HG02763 (cell line): ENCODE results near the gene ZNRF3.

Source experiments
- ATAC-seq: cut with Tn5 transposase; IDR thresholded peaks from one replicate; pipeline ENCODE4 v1.9.1; 2021; ENCODE audit warnings: mild to moderate bottlenecking, moderate library complexity; ENCODE audit not compliant: unreplicated experiment

ZNRF3 gene

DNA sequence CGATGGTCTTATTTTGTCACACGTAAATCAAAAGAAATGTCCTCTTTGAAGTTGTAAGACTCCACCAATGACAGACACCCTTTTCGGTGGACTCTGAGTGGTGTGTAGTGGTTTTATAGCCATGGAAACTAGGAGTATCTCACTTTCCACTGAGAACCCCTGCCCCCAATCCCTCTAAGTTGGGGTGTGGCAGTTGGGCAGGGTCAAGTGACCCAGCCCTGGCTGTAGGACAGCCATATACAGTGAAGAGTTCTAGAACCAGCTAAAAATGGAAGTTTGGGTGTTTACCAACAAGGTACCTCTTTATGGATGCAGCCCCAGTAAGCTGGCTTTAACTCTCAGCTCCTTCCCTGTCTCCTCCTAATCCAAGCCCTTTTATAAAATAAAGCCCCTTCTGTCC, 173.1 kb downstream of the ZNRF3 start:
- no peak for ATAC-seq

DNA sequence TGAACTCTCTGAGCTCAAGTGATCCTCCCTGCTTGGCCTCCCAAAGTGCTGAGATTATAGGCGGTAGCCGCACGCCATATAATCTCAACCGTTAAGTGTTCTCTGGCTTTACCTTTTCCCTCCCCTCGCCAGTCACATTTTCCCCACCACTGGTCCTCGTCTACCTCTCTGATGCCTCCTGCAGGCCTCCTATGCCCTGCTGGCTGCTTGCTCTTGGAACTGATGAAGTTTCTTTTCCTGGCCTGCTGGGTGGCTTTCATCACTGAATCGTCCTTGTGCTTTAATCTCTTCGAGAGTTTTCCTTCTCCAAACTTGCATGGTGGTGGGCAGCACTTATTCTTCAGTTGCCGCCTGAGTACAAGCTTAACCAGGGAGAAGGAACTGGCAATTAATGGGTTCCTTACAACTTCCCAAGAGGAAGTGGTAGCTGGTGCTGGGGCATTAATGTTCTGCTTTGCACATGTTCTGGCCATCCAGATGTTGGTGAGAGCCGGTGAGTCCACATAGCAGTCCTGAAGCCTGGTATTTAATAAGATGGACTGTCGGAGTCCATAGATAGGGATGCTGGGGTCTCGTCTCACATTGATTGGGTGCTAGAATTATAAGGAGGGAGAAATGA, 177.0 kb downstream of the ZNRF3 start:
- ATAC-seq = no peak

DNA sequence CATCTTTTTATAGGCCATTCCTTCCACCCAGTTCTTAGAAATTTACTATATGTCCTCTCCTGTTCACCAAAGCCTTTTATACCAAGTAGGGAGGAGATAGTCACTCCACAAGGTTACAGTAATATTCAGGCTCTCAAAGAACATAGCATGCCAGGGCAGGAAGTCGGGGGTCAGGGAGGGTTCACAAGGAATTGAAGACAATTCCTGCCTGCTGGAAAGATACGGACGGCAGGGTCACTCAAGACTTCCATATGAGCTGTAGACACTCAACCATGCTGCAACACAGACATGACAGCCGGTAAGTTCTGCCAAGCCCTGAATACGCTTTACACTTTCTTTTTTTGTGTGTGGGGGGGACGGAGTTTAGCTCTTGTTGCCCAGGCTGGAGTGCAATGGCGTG, 177.6 kb downstream of the ZNRF3 start:
- no peak for ATAC-seq

DNA sequence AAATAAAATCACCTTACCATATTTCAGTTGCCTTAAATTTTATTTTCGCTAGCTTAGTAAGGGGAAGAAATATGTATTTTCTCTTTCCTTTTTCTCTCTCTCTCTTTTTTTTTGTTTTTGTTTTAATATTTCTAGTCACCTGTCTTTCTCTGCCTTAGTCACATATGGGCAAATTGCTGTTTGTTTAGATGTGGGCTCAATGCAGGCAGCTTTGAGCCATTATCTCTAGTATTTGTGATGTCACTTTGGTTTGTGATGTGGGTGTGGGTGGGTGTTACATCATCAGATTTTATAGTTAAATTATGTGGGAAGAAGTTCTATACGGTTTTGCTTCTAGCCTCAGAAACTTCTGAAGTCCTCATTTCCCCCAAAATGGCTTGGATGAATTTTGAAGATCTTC, 178.4 kb downstream of the ZNRF3 start, which contains the start of gene C22orf31:
Gene C22orf31 (minus strand): TSS at position 59 of the 400 bp plus-strand sequence. CDS start 39 bp downstream, at position 20.
- no peak for ATAC-seq

DNA sequence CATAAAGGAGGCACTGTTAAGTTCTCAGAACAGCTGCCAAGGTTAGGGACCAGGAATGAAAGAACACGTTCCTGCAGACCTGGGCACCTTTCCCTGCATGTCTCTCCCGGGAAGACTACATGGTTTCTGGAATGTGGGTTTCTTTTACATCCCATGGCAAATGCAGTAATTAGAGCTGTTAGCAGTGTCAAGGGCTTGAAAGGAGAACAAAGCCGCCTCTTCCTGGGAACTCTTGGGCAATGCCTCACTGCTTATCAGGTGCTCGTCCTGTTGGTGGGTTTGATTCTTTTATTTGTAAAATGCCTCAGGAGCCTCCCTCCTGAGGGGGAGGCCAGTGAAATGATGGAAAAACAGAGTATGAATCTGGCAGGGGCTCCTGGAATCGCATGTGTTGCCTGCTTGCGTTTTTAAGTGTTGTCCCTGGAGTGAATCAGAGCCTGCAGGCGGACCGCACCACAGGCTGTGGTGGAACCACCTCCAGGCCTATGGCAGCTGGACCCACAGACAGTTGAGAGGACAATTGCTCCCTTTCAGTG, 179.0 kb downstream of the ZNRF3 start:
- ATAC-seq = no peak

DNA sequence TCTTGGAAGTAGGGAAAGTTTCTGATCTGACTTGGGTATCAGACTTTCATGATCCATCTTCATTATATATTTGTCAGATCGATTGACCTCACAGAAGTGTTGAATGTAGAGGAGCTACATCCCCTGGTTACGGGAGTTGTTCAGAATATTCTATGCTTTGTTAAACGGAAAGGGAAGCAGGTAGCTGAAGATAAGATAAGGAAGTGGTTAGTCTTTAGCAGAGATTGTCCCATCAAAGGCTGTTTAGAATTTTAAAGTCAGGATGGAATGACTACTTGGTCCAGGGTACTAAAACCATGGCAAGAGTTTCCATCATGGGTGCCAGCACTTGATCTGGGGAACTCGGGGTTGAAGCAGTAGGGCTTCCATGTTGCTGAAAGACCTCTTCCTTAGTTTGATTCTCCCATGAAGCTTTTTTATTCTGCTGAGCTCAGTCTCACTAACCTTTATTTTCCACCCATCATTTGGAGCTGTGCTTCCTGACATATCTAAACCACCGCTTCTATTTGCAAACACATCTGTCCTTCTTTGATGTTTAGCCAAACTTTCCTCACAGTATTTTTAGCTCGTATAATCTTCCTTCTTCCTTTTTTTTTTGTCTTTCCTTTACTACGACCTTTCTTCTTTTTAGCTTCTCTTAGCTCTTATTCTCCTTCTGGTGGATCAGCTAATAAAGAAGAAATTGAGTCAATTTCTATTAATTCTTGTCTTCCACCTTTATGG, 182.3 kb downstream of the ZNRF3 start:
- no peak for ATAC-seq

DNA sequence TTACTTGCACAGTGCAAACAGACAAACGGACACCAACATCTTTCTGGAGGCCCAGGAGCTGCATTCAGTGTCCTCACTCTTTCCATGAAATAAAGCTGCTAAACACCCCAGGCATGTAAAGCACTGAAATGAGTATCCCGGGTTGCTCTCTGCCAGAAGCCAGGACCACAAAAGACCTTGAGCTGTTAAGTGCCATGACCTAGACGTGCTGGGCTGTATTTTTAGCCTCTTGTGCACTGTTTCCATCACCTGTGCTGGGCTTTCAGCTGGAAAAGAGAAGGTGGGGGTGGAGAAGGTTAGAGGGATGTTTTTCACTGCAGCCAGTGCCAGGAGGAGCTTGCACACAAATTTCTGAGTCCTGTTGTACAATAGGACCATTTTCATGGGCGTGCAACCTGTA, 186.1 kb downstream of the ZNRF3 start:
- ATAC-seq = no peak

DNA sequence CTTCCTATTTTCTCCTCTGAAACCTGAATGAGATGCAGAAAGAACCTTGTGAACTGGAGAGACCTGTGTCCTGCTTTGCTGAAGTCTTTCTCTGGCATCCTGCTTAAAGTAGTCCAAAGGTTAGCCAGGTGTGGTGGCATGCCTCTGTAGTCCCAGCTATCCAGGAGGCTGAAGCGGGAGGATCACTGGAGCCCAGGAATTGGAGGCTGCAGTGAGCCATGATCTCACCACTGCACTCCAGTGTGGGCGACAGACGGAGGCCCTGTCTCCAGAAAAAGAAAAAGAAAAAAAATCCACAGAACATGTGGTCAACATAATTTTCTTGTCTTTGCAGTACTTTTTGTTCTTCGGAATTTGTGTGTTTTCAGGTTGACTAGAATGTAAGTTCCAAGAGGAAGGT, 187.1 kb downstream of the ZNRF3 start:
- no peak for ATAC-seq

DNA sequence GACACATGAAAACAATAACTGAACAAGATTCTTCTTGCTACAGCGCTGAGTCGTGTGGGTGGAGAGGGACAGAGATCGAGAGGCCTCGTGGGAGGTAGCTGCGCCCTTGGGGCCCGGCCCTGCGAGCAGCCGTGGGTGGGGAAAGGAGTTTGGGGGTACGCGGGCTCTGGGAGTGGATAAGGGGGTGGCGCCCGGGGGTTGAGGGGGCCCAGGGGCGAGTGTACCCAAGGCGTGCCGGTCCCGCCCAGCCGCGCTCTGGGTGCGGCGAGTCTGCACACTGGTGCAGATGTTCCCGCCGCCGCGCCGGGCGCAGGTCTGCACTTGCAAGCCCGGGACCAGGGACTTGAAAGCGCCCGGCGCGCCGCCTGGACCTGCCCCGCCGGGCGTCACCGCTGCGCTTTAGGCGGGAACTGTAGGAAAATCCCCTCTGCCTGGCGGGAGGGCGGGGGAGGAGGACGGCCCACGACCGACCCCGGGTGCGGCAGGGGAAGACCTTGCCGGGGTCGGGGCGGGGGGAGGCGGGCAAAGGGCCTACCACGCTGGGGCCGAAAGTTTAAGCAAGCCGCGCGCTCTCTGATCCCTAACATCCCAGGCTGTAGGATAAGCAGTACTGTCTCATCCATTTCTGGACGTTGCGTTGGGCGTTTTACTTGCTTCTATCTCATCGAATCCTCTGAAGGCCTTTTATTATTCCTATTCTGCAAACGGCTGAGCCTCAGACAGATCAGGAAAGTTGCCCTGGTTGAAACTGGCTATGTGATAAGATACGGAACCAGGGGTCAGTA, 188.1 kb downstream of the ZNRF3 start:
- no peak for ATAC-seq

DNA sequence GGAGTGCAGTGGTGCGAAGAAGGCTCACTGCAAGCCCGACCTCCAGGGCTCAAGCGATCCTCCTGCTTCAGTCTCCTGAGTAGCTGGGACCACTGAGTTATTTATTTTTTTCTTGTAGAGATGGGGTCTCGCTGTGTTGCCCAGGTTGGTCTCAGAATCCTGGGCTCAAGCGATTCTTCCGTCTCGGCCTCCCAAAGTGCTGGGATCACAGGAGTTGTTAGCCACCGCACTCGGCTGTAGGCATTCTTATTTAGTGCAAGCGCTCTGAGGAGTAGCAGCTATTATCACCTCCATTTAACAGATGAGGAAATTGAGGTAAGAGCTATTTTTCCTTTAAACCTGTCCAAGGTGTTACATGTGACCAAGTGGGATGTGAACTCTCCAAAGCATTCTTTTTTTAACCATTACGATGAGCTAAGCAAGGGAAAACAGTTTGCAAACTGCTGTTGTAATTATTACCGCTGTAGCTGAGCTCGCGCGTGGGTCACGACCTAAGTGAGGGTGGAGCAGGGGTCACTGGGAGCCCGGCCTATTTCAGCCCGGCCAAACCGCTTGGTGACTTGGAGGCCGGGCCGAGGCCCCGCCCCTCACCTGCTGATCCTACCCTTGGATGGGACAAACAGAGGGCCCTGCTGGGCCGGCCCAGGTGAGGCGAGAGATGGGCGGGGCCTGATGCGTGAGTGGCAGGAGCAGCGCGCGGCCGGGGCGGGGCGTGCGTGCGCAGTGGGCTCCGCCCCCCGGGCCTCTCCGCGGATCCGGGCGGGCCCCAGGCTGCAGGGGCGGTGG, 189.0 kb downstream of the ZNRF3 start:
- peak; percentile 86 for ATAC-seq

DNA sequence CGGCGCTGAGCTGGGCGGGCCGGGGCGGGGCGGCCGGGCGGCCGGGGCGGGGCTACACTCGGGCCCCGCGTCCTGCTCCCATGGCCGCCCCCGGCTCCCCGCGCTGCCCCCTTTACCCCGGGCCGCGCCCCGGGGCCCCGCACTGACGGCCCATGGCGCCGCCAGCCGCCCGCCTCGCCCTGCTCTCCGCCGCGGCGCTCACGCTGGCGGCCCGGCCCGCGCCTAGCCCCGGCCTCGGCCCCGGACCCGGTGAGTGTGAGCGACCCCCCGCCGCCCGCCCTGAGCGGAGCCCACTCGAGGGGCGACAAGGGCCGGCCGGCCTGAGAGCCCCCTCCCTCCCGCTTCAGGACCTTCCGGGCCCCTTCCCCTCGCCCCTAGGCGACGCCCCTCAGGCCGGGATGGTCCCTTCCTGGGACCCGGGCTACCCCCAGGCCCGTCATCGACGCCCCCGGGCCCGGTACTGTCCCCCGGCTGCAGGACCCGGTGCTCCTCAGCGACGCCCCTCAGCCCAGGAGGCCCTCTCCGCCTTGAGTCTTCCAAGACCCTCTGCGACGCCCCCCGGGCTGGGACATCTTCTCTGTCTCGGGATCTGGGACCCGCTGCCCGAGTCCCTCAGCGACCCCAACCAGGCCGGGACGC, 189.7 kb downstream of the ZNRF3 start, which contains the start of gene KREMEN1:
Gene KREMEN1 (plus strand): TSS at position 57 of the 639 bp plus-strand sequence. CDS start 96 bp downstream, at position 153.
- ATAC-seq = peak; percentile 9

DNA sequence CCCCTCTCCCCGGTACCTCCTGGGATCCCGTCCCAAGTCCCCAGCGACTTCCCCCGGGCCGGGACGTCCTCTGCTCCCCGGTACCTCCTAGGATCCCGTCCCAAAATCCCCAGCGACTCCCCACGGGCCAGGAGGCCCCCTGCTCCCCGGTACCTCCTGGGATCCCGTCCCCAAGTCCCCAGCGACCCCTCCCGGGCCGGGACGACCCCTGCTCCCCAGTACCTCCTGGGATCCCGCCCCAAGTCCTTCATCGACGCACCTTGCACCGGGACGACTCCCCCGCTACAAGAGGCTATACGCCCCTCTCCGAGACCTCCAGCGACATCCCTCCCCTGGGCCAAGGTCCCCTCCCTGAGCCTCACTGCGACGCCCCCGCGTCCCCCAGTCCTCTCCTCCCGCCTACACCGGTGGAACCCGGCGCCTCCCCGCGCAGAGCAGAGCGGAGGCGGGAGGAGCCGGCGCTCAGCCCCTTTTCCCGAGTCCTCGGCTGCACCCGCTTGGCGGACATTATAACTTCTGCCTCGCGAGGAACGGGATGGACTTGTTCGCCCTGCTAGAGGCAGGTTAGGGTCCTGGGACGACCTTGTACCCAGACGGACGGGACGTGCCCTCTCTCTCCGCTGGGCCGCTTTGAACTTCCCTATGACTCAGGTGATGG, 190.4 kb downstream of the ZNRF3 start:
- no peak for ATAC-seq

DNA sequence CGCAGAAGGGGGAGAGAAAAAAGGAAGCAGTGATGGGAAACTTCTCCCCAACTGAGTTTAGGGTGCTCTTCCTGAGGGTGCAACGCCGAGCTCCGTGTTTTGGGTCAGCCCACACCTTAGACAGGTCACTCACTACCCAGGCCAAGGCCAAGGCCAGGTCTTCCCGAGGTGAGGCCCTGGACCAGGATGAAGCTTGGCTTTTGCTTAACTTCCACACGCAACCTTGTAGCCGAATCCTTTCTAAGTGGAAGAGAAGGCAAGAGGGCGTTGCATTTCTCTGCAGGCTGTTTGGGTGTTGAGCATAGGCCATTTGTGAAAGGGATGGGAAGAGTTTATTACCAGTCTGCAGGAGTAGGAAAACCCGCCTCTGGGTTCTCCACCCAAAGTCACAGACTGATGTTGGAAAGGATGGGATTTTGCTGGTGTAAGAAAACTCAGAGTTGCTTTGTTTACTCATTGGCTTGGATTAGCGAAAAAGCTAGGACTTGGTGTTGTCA, 191.0 kb downstream of the ZNRF3 start:
- ATAC-seq = no peak

DNA sequence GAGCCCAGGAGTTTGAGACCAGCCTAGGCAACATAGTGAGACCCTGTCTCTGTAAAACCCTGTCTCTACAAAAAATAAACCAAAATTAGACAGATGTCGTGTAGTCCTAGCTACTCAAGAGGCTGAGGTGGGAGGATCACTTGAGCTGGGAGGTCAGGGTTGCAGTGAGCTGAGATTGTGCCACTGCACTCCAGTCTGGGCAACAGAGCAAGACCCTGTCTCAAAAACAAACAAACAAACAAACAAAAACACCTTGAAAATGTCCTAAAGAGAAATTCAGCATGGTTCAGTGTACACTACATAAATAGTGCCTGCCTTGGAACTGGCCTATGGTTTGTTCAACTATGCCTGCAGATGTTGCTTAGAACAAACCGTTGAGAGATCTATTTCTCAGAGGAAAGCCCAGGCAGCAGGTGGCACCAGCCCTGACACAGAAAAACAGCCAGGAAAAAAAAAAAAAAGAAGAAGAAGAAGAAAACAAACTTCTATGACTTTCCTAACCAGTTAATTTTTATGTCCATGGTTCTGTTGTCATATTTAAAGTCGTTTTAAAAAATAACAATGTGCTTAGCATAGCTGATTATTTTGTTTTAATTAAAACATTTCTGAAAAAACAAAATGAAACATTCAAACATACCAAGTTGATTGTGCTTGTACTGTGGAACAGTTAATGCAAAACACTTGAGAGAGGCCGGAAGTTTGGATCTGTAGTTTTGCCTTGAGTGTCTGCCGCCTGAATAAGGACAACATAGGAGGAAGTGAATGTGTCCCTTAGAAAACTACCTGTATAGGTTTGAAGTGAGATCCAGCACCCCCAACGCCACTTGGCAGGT, 194.9 kb downstream of the ZNRF3 start:
- no peak for ATAC-seq

DNA sequence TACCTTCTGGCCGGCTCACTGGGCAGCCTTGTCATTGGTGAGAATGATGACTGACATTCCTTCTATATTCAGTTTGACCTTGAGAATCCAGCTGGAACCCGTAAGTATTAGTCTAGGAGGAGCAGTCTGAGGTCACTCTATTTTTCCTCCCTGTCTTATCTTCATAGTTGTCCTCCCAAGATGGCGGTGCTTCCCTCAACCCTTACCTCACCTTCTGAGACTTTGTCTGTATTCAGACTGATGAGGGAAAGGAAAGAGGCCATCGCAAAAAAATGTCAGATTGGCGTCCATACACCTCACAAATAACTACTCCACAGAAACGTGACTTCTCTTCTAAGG, 195.5 kb downstream of the ZNRF3 start:
- no peak for ATAC-seq

DNA sequence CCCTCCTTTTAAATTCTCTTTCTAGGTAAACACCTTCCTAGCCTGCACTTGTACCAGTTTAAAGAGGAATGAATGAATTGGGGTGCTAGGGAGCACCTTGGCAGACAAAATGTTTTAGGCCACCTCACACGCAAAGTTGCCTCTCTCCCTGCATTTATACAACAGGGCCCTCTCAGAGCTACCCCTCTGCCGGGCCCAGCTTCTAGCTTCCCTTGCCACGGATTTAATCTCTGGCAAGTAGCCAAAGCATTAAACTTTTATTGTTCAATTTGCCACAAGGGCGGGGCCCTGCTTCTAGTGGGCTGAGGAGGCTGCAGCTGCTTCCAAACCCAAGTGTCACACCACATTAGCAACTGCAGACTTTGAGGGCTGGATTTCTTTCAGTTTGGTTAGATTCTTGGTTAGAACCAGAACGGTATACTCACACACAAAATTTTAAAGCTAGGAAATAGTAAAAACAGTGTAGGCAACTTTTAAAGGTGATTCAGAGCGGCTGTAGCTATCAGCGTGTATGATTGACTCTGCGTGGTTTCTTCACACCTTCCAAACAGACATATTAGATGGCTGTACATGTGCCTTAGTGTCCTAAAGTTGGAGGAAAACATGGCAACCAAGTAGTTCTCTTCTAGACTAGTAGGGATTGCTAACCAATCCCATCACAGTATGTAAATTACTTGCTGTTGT, 196.0 kb downstream of the ZNRF3 start:
- ATAC-seq = no peak

DNA sequence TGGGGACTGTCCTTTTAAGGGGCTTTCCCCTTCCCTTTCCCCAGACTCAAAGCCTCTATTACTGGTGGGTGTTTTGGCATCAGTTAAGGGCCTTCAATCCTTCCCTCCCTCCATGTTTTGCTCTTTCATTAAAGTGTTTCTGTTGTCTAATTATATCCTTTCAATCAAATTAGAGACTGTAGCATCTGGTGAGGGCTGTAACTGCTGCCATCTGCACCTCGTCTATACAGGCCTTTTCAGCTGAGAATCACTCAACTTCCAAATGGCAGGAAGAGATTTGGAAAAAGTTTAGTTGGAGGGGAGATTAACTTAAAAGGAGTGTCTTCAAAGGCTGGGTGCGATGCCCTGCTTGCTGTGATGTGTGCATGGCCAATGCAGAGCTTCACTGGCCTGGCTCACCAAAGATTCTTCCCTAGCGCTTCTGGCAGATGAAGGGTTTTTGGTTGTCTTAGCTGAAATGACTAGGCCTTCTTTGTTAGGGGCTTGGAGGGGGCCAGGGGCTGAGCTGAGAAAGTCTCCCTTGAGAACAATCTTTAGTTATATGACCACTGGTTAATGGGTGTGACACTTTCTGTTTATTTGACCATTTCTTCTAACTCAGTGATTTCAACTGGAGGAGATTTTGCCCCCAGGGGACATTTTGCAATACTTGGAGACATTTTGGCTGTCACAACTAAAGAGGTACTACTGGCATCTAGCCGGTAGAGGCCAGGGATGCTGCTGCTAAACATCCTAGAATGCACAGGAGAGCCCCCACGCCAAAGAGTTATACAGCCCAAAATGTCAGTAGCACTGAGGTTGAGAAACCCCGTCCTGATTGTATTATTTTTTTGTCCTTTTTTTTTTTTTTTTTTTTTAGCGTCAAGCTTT, 197.0 kb downstream of the ZNRF3 start:
- ATAC-seq = no peak
